Lung (tissue), 12 donors: ENCODE data around the gene TRPM3. TPM values are rescaled to one million over a fixed set of nuclear protein-coding genes. Genes with fewer than 3 reads are reported as not detected.

Source experiments
- ATAC-seq: fragments of 200-7000 bp; cut with Tn5 transposase; one replicate; pipeline ENCODE4 v1.9.1; 2020; ENCODE audit warnings: moderate number of reproducible peaks; ENCODE audit not compliant: insufficient read depth, low FRiP score
- DNase-seq, 3 donors: peaks; one replicate each; pipeline ENCODE4 v3.0.0-alpha.2; 2013 to 2017
- H3K27ac ChIP-seq, 2 donors: one replicate each; pipeline ENCODE4 v1.5.1; 2013; ENCODE audit warnings: mild to moderate bottlenecking in 2 of 2, moderate library complexity in 2 of 2, control low read depth in 1 of 2, inconsistent platforms in 1 of 2, low read depth in 1 of 2, low read length in 1 of 2
- H3K27me3 ChIP-seq, 3 donors: one replicate each; pipeline ENCODE4 v1.5.1; 2013; ENCODE audit warnings: low read length in 2 of 3; ENCODE audit not compliant: control insufficient read depth in 3 of 3, insufficient read depth in 3 of 3
- H3K36me3 ChIP-seq, 4 donors: one replicate each; pipeline ENCODE4 v1.5.1; 2013; ENCODE audit warnings: low read length in 4 of 4, mild to moderate bottlenecking in 1 of 4, moderate library complexity in 1 of 4; ENCODE audit not compliant: control insufficient read depth in 4 of 4, insufficient read depth in 4 of 4
- H3K4me1 ChIP-seq, 5 donors: one replicate each; pipeline ENCODE4 v1.5.1; 2013; ENCODE audit warnings: low read length in 5 of 5, mild to moderate bottlenecking in 2 of 5, moderate library complexity in 1 of 5; ENCODE audit not compliant: control insufficient read depth in 5 of 5, insufficient read depth in 5 of 5
- H3K4me3 ChIP-seq: one replicate; pipeline ENCODE4 v1.5.1; 2013; ENCODE audit warnings: mild to moderate bottlenecking, control low read depth, moderate library complexity
- H3K9ac ChIP-seq, 2 donors: one replicate each; pipeline ENCODE4 v1.5.1; 2013; ENCODE audit warnings: low read length in 2 of 2, control low read depth in 1 of 2; ENCODE audit not compliant: insufficient read depth in 1 of 2
- H3K9me3 ChIP-seq, 4 donors: one replicate each; pipeline ENCODE4 v1.5.1; 2013; ENCODE audit warnings: low read length in 3 of 4, mild to moderate bottlenecking in 1 of 4, moderate library complexity in 1 of 4; ENCODE audit not compliant: control insufficient read depth in 4 of 4, insufficient read depth in 3 of 4
- WGBS, 2 donors: extraction: QIAGEN DNeasy Blood & Tissue Kit; methylation state at CpG; one replicate each; pipeline ENCODE4 v1.1.7; 2013; 5-methylcytosine and 5-hydroxymethylcytosine counted together
- polyA plus RNA-seq, 2 donors: library from polyadenylated mRNA; stranded (reverse); fragments of 200-250 nt; gene quantifications; one replicate each; pipeline ENCODE4 v1.2.1, GENCODE V29; 2013
- total RNA-seq, 2 donors: library from RNA; depleted of rRNA in 1 of 2; stranded (reverse); fragments of >200 nt in 1 of 2; gene quantifications; one replicate each; pipeline ENCODE4 v1.2.1, GENCODE V29; 2014 to 2021
- TF ChIP-seq, protein P1 (sequence below): IDR thresholded peaks from 2 replicates; pipeline ENCODE4 v1.5.1; 2012; ENCODE audit warnings: mild to moderate bottlenecking; ENCODE audit errors: control extremely low read depth, extremely low read depth
- donor health status: control.
- donor health status: control.
- donor health status: Bipolar disorder and iron deficiency.
- donor health status: healthy.
- donor health status: DM: yes; HTN: yes; CAD: no.

Gene TRPM3
- total and polyA plus RNA-seq, 4 donors, result 0.02 to 1.4 (median 0.49) TPM; not detected in 1

DNA sequence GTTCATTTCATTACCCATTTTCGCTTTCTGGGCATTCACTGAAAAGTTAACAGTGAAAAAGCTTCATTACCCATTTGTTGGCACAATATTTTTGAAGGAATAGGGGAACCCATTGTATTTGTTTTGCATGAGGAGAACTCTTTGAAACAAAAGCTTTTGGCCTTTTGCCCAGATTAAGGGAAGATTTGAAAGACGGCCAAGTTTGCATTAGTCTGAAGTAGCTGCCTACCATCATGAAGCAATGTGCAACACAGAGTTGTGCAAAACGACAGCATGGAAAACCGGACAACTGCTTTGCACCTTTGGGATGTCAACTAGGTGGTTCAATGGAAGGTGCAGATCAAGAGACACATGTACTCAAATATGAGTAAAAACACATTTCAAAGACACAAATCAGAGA lies 84.9 kb downstream of the TRPM3 start:
- no peaks in the 10 kb centered on the region for H3K4me1 ChIP-seq
- WGBS, 2 donors, result 29 to 48% methylated on average over 4 of the region's 4 CpGs
- TF ChIP-seq, protein P1, sequence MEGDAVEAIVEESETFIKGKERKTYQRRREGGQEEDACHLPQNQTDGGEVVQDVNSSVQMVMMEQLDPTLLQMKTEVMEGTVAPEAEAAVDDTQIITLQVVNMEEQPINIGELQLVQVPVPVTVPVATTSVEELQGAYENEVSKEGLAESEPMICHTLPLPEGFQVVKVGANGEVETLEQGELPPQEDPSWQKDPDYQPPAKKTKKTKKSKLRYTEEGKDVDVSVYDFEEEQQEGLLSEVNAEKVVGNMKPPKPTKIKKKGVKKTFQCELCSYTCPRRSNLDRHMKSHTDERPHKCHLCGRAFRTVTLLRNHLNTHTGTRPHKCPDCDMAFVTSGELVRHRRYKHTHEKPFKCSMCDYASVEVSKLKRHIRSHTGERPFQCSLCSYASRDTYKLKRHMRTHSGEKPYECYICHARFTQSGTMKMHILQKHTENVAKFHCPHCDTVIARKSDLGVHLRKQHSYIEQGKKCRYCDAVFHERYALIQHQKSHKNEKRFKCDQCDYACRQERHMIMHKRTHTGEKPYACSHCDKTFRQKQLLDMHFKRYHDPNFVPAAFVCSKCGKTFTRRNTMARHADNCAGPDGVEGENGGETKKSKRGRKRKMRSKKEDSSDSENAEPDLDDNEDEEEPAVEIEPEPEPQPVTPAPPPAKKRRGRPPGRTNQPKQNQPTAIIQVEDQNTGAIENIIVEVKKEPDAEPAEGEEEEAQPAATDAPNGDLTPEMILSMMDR, result no peak

DNA sequence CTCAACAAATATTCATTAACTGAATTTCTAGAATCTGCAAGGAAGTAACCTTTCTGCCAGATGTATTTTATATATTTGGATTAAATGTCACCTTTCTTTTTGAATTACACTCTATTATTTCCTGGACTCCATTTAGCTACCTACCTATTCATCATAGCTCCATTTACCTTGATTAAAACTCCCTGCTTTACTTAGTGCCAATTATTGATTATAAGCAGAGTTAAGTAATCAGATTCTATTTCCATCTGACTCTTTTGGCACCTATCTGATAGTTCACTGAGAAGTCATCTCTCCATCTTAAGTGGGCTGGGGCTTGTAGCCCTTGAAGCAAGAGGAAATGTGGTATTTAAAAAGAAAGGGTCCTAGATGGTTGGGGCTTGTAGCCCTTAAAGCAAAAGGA lies 88.6 kb downstream of the TRPM3 start:
- Histone ChIP-seq H3K36me3 (no peaks in the 10 kb centered on the region), H3K27me3 (no peaks in the 10 kb centered on the region), H3K9ac (no peak overlapping the region), H3K4me3 (no peak overlapping the region), H3K27ac (no peak overlapping the region), H3K4me1 (no peaks in the 10 kb centered on the region), H3K9me3 (peaks cover 0 to 2% (median 0%) of the 10 kb centered on the region in 4 donors)
- TF ChIP-seq, protein P1, result no peak
- DNase-seq (peak in 1 of 3 donors; percentile 7), ATAC-seq (no peak)

More for the DNA sequence above, 84.9 kb downstream of the TRPM3 start:
- Histone ChIP-seq H3K9ac (no peak overlapping the region), H3K27ac (no peak overlapping the region), H3K27me3 (no peaks in the 10 kb centered on the region), H3K4me3 (no peak overlapping the region), H3K36me3 (no peaks in the 10 kb centered on the region), H3K9me3 (peaks cover 0 to 2% (median 0%) of the 10 kb centered on the region in 4 donors)
- ATAC-seq (no peak), DNase-seq (peak; percentile 44 to 85 (median 71))

DNA sequence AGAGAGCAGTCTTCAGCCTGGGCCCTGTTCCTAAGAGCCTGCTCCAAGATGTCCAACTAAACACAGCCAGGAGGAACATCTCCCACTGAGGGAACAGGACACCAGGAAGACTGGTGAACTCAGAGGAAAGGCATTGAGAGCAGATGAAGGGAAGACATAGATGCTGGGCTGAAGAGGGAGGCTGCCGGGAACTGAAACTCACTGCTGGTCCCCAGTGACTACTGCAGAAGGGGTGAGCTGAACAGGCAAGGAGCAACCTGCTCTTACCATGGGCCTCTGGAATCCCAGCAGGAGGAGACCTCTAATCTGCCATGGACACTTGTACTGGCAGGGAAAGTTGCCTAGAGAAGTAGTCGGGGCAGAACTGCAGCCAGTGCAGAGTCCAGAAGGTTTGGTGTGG lies 95.7 kb downstream of the TRPM3 start:
- Histone ChIP-seq H3K4me1 (no peaks in the 10 kb centered on the region), H3K9me3 (no peaks in the 10 kb centered on the region), H3K9ac (no peak overlapping the region), H3K4me3 (no peak overlapping the region), H3K27me3 (no peaks in the 10 kb centered on the region), H3K27ac (no peak overlapping the region), H3K36me3 (no peaks in the 10 kb centered on the region)
- DNase-seq (no peak), ATAC-seq (no peak)
- WGBS, 2 donors, result 86 to 88% methylated on average over 2 of the region's 2 CpGs
- TF ChIP-seq, protein P1, result no peak

DNA sequence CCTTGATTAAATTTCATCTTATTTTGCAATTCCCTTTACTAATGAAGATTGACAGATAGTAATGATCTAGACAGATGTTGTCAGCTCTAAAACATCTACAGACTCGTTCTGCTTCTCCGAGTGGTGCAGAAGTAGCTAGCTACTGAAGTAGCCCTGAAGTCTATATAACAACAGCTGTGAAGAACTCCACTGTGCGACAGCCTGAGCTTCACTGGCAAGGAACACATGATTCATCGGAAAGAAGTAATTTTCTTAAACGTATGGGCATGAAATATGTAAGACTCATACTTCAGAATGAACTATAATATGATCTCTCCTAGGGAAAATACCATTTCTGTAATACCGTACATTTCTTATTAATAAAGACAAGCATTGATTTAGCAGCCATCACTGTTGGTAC lies 96.2 kb downstream of the TRPM3 start:
- no peaks in the 10 kb centered on the region for H3K9me3 ChIP-seq
- H3K27ac ChIP-seq, result no peak overlapping the region
- 79 to 83% methylated on average over 6 of the region's 6 CpGs for WGBS, 2 donors
- no peak for ATAC-seq
- H3K27me3 ChIP-seq, result no peaks in the 10 kb centered on the region
- H3K9ac ChIP-seq, result no peak overlapping the region
- H3K36me3 ChIP-seq, result no peaks in the 10 kb centered on the region
- no peak for DNase-seq
- H3K4me3 ChIP-seq, result no peak overlapping the region
- TF ChIP-seq, protein P1, result no peak
- H3K4me1 ChIP-seq, result no peaks in the 10 kb centered on the region
